CMK (cell line): ENCODE data around the gene IL31.
"Not testable (repeated sequence)": the region's sequence is repeated elsewhere in the genome, so short reads cannot be mapped to it uniquely, and the experiment has no call there.

ENCODE experiments used
- DNase-seq: peaks from one replicate; pipeline ENCODE4 v3.0.0-alpha.2; 2010; ENCODE audit warnings: low read depth

IL31 gene

GRCh38 chr12:122192441-122192840, 18.4 kb upstream of the IL31 start:
- DNase-seq: no peak

GRCh38 chr12:122190842-122191668, 17.0 kb upstream of the IL31 start:
- peak; percentile 40 for DNase-seq

- DNase-seq: no peak
Measured at GRCh38 chr12:122189626-122190475, 15.8 kb upstream of the IL31 start.

- no peak for DNase-seq
Measured at GRCh38 chr12:122187466-122187865, 13.4 kb upstream of the IL31 start.

GRCh38 chr12:122185494-122186082, 11.6 kb upstream of the IL31 start:
- no peak for DNase-seq

GRCh38 chr12:122185079-122185478, 11.1 kb upstream of the IL31 start:
- DNase-seq: no peak

GRCh38 chr12:122184517-122184916, 10.5 kb upstream of the IL31 start:
- DNase-seq: peak; percentile 78

- no peak for DNase-seq
Measured at GRCh38 chr12:122183588-122183940, 9.5 kb upstream of the IL31 start.

- DNase-seq: peak; percentile 25
Measured at GRCh38 chr12:122182887-122183587, 9.0 kb upstream of the IL31 start, which contains the start of gene LRRC43. Gene LRRC43, plus strand, starts transcription at chr12:122183123. Its CDS starts 22 bp downstream, at chr12:122183145.

GRCh38 chr12:122176473-122176872, 2.5 kb upstream of the IL31 start:
- not testable (repeated sequence) for DNase-seq

GRCh38 chr12:122172262-122172939, 1.6 kb downstream of the IL31 start:
- no peak for DNase-seq

GRCh38 chr12:122171399-122171798, 2.6 kb downstream of the IL31 start:
- DNase-seq: no peak

- DNase-seq: no peak
Measured at GRCh38 chr12:122168492-122168891, 5.5 kb downstream of the IL31 start.

- no peak for DNase-seq
Measured at GRCh38 chr12:122167356-122167925, 6.6 kb downstream of the IL31 start.

GRCh38 chr12:122166422-122167349, 7.3 kb downstream of the IL31 start:
- DNase-seq: no peak

GRCh38 chr12:122162976-122163375, 11.0 kb downstream of the IL31 start:
- DNase-seq: no peak

- no peak for DNase-seq
Measured at GRCh38 chr12:122161682-122162081, 12.3 kb downstream of the IL31 start.

GRCh38 chr12:122160761-122161160, 13.3 kb downstream of the IL31 start:
- DNase-seq: no peak

GRCh38 chr12:122159882-122160281, 14.1 kb downstream of the IL31 start:
- no peak for DNase-seq

- no peak for DNase-seq
Measured at GRCh38 chr12:122158700-122159285, 15.2 kb downstream of the IL31 start.
